ENCODE measurements around the gene FSD1. TPM values are rescaled to one million over a fixed set of nuclear protein-coding genes. Genes with fewer than 3 reads are reported as not detected.

FSD1 gene
- total and polyA plus RNA-seq, 4 donors: 0.31 to 1.1 (median 0.48) TPM

GRCh38 chr19:4369888-4370260, 65.5 kb downstream of the FSD1 start:
- 12 to 21% methylated on average over 21 of the region's 21 CpGs for WGBS, 2 donors
- Histone ChIP-seq H3K9me3 (ENCODE audit: control insufficient read depth in 4 of 4, insufficient read depth in 3 of 4, low read length in 3 of 4) (no peaks in the 10 kb centered on the region), H3K27ac (ENCODE audit: low read depth in 1 of 2, low read length in 1 of 2) (peak overlapping the region in 1 of 2 donors; percentile 83), H3K4me1 (ENCODE audit: control insufficient read depth in 5 of 5, insufficient read depth in 5 of 5, low read length in 5 of 5) (peaks cover 17 to 64% (median 51%) of the 10 kb centered on the region in 5 donors), H3K4me3 (no peak overlapping the region), H3K27me3 (ENCODE audit: control insufficient read depth in 3 of 3, insufficient read depth in 3 of 3, low read length in 2 of 3) (no peaks in the 10 kb centered on the region), H3K36me3 (ENCODE audit: control insufficient read depth in 4 of 4, insufficient read depth in 4 of 4, low read length in 4 of 4) (peaks cover 0 to 23% (median 15%) of the 10 kb centered on the region in 4 donors), H3K9ac (ENCODE audit: insufficient read depth in 1 of 2, low read length in 2 of 2) (no peak overlapping the region)
- TF ChIP-seq CTCF (IDR thresholded peaks at IDR 0.05; ENCODE audit: control extremely low read depth, extremely low read depth): peak; percentile 20
- ATAC-seq (ENCODE audit: insufficient read depth, low FRiP score): peak; percentile 35
- DNase-seq: peak; percentile 38 to 71 (median 57)

- Histone ChIP-seq H3K27ac (ENCODE audit: low read depth in 1 of 2, low read length in 1 of 2) (peak overlapping the region in 1 of 2 donors; percentile 83), H3K9ac (ENCODE audit: insufficient read depth in 1 of 2, low read length in 2 of 2) (peak overlapping the region in 1 of 2 donors; percentile 13), H3K9me3 (ENCODE audit: control insufficient read depth in 4 of 4, insufficient read depth in 3 of 4, low read length in 3 of 4) (no peaks in the 10 kb centered on the region), H3K27me3 (ENCODE audit: control insufficient read depth in 3 of 3, insufficient read depth in 3 of 3, low read length in 2 of 3) (no peaks in the 10 kb centered on the region), H3K36me3 (ENCODE audit: control insufficient read depth in 4 of 4, insufficient read depth in 4 of 4, low read length in 4 of 4) (peaks cover 0 to 17% (median 12%) of the 10 kb centered on the region in 4 donors), H3K4me3 (no peak overlapping the region), H3K4me1 (ENCODE audit: control insufficient read depth in 5 of 5, insufficient read depth in 5 of 5, low read length in 5 of 5) (peaks cover 22 to 70% (median 58%) of the 10 kb centered on the region in 5 donors)
- 88% methylated on average over 15 of the region's 15 CpGs for WGBS, 2 donors
- no peak for DNase-seq
- ATAC-seq (ENCODE audit: insufficient read depth, low FRiP score): no peak
- no peak for TF ChIP-seq CTCF (IDR thresholded peaks at IDR 0.05; ENCODE audit: control extremely low read depth, extremely low read depth)
Observed at GRCh38 chr19:4370418-4371041, 66.1 kb downstream of the FSD1 start.

GRCh38 chr19:4371247-4372164, 67.1 kb downstream of the FSD1 start:
- Histone ChIP-seq H3K27ac (ENCODE audit: low read depth in 1 of 2, low read length in 1 of 2) (peak overlapping the region in 1 of 2 donors; percentile 92), H3K9me3 (ENCODE audit: control insufficient read depth in 4 of 4, insufficient read depth in 3 of 4, low read length in 3 of 4) (no peaks in the 10 kb centered on the region), H3K36me3 (ENCODE audit: control insufficient read depth in 4 of 4, insufficient read depth in 4 of 4, low read length in 4 of 4) (peaks cover 0 to 8% (median 4%) of the 10 kb centered on the region in 4 donors), H3K4me3 (no peak overlapping the region), H3K9ac (ENCODE audit: insufficient read depth in 1 of 2, low read length in 2 of 2) (no peak overlapping the region), H3K27me3 (ENCODE audit: control insufficient read depth in 3 of 3, insufficient read depth in 3 of 3, low read length in 2 of 3) (no peaks in the 10 kb centered on the region), H3K4me1 (ENCODE audit: control insufficient read depth in 5 of 5, insufficient read depth in 5 of 5, low read length in 5 of 5) (peaks cover 22 to 80% (median 64%) of the 10 kb centered on the region in 5 donors)
- no peak for TF ChIP-seq CTCF (IDR thresholded peaks at IDR 0.05; ENCODE audit: control extremely low read depth, extremely low read depth)
- DNase-seq (no peak), ATAC-seq (ENCODE audit: insufficient read depth, low FRiP score) (no peak)
- 94 to 95% methylated on average over 31 of the region's 31 CpGs for WGBS, 2 donors
